Erythroblast (primary cell): ENCODE measurements around the gene ZNF593OS.

ENCODE experiments used
- GATA1 ChIP-seq: IDR thresholded peaks from 2 replicates; pipeline ENCODE4 v1.6.1; 2011; ENCODE audit warnings: low read depth, mild to moderate bottlenecking, control low read depth, low read length, moderate library complexity
- POLR2A ChIP-seq: IDR thresholded peaks from 2 replicates; pipeline ENCODE4 v1.6.1; 2011; ENCODE audit warnings: mild to moderate bottlenecking, low read length

DNA sequence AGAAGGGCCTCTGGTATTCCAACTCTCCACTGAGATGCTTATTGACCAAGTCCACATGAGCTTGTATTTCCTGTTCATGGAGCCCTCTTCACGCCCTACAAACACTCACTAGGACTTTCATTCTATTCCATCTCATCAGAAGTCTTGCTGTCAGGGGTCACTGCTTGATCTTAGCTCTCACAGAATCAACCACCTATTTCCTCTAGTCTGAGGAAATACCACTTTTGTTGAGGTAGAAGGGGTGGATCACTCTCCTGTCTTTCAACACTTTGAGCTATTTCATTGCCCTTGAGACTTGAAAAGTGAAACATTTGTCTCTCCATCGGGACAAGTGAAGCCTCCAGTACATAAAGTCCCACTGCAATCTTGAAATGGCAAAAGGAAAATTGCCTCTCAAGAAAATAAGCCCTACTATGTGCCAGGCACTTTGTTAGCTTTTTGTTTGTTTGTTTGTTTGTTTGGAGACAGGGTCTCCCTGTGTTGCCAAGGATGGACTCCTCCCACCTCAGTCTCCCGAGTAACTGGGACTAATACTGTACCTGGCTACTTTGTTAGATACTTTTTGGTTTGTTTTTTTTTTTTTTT is 32.6 kb downstream of the ZNF593OS start:
- TF ChIP-seq POLR2A (no peak), GATA1 (no peak)
